SK-N-SH (cell line): ENCODE data around the gene MSRB2. TPM values are rescaled to one million over a fixed set of nuclear protein-coding genes. Genes with fewer than 3 reads are reported as not detected.
"Not testable (repeated sequence)": the region's sequence is repeated elsewhere in the genome, so short reads cannot be mapped to it uniquely, and the experiment has no call there.

ENCODE experiments used
- CTCF ChIA-PET: fragments of 300-600, 350-600 bp; formaldehyde crosslinking; extraction: SDS; loops from one replicate; lab custom pipeline; 2021; lab: Yijun Ruan, JAX
- POLR2A ChIA-PET: fragments of 350-600 bp; sonication (Branson Sonifier 250); formaldehyde crosslinking; extraction: SDS; loops from one replicate; lab custom pipeline; 2020; ENCODE audit warnings: antibody characterized with exemption, inconsistent platforms; lab: Yijun Ruan, JAX
- DNase-seq: peaks from one replicate; pipeline ENCODE4 v3.0.0; 2012
- H2AFZ ChIP-seq: fragments of 200-600 bp; sonication (generic); 2 replicates; pipeline ENCODE4 v1.8.1; 2016; ENCODE audit warnings: antibody characterized with exemption, mild to moderate bottlenecking, low read depth
- H3F3A ChIP-seq: fragments of 200-600 bp; sonication (generic); replicated peaks from 2 replicates; pipeline ENCODE3; 2016; ENCODE audit warnings: antibody characterized with exemption, mild to moderate bottlenecking; ENCODE audit not compliant: insufficient read depth
- H3K27ac ChIP-seq, 2 experiments: fragments of 200-500 bp in 1 of 2; fragments of 200-600 bp in 1 of 2; sonication (Bioruptor generic) in 1 of 2; sonication (generic), shearing (Covaris generic) in 1 of 2; 2 replicates each; pipeline versions ENCODE4 v1.5.1 to v1.6.1; 2014 to 2016; ENCODE audit warnings: low read depth in 2 of 2, inconsistent platforms in 1 of 2, low read length in 1 of 2, mild to moderate bottlenecking in 1 of 2, mixed read lengths in 1 of 2
- H3K27me3 ChIP-seq: fragments of 200-600 bp; sonication (generic), shearing (Covaris generic); 2 replicates; pipeline ENCODE4 v1.6.1; 2016; ENCODE audit warnings: mixed run types; ENCODE audit not compliant: insufficient read depth
- H3K36me3 ChIP-seq, 2 experiments: fragments of 200-500 bp in 1 of 2; fragments of 200-600 bp in 1 of 2; sonication (Bioruptor generic) in 1 of 2; sonication (generic) in 1 of 2; replicated peaks in 1 of 2; 2 replicates each; pipeline versions ENCODE3 to v1.5.1; 2014 to 2016; ENCODE audit warnings: low read length in 1 of 2, mild to moderate bottlenecking in 1 of 2; ENCODE audit not compliant: insufficient read depth in 2 of 2, control insufficient read depth in 1 of 2
- H3K4me1 ChIP-seq, 2 experiments: fragments of 200-500 bp in 1 of 2; fragments of 200-600 bp in 1 of 2; sonication (Bioruptor generic) in 1 of 2; sonication (generic), shearing (Covaris generic) in 1 of 2; 2 replicates each; pipeline versions ENCODE4 v1.5.1 to v1.6.1; 2014 to 2016; ENCODE audit warnings: low read depth in 1 of 2, low read length in 1 of 2, mixed run types in 1 of 2; ENCODE audit not compliant: insufficient read depth in 2 of 2, control insufficient read depth in 1 of 2
- H3K4me2 ChIP-seq: fragments of 200-600 bp; sonication (generic), shearing (Covaris generic); 2 replicates; pipeline ENCODE4 v1.6.1; 2017; ENCODE audit warnings: mixed run types
- H3K4me3 ChIP-seq, 2 experiments: fragments of 200-500 bp in 1 of 2; fragments of 200-600 bp in 1 of 2; sonication (Bioruptor generic) in 1 of 2; sonication (generic), shearing (Covaris generic) in 1 of 2; 2 replicates each; pipeline versions ENCODE4 v1.5.1 to v1.8.1; 2014 to 2016; ENCODE audit warnings: low read depth in 2 of 2, inconsistent platforms in 1 of 2, low read length in 1 of 2, mild to moderate bottlenecking in 1 of 2, mixed read lengths in 1 of 2, moderate library complexity in 1 of 2
- H3K79me2 ChIP-seq: fragments of 200-600 bp; sonication (generic); 2 replicates; pipeline ENCODE4 v1.8.1; 2017; ENCODE audit warnings: mild to moderate bottlenecking; ENCODE audit not compliant: insufficient read depth
- H3K9ac ChIP-seq: fragments of 200-600 bp; sonication (generic); 2 replicates; pipeline ENCODE4 v1.6.1; 2017; ENCODE audit warnings: mixed run types
- H3K9me2 ChIP-seq: fragments of 200-600 bp; sonication (generic); 2 replicates; pipeline ENCODE4 v1.6.1; 2017; ENCODE audit warnings: mixed run types
- H3K9me3 ChIP-seq: fragments of 200-600 bp; sonication (generic); 2 replicates; pipeline ENCODE4 v1.6.1; 2017; ENCODE audit warnings: mixed run types, mild to moderate bottlenecking, moderate library complexity
- H4K20me1 ChIP-seq: fragments of 200-600 bp; sonication (generic); 2 replicates; pipeline ENCODE4 v1.6.1; 2017; ENCODE audit warnings: mild to moderate bottlenecking, mixed run types; ENCODE audit not compliant: insufficient read depth
- ELF1 ChIP-seq: IDR thresholded peaks from 2 replicates; pipeline ENCODE4 v1.4.0; 2012
- EZH2phosphoT487 ChIP-seq: fragments of 200-600 bp; sonication (generic); IDR thresholded peaks from 2 replicates; pipeline ENCODE4 v1.6.1; 2017; ENCODE audit warnings: low read depth, mixed run types, mild to moderate bottlenecking, antibody characterized with exemption, moderate library complexity, borderline replicate concordance
- FOXJ3 ChIP-seq: sonication (generic); formaldehyde crosslinking; IDR thresholded peaks from 2 replicates; pipeline ENCODE4 v1.5.1; 2020; ENCODE audit warnings: mild to moderate bottlenecking, missing genetic modification reagents
- FOXM1 ChIP-seq: IDR thresholded peaks from 2 replicates; pipeline ENCODE4 v1.4.0; 2012; ENCODE audit warnings: low read depth, mild to moderate bottlenecking
- GABPA ChIP-seq: IDR thresholded peaks from 2 replicates; pipeline ENCODE4 v1.4.0; 2012; ENCODE audit warnings: low read depth, mild to moderate bottlenecking
- GATA2 ChIP-seq: sonication (generic); formaldehyde crosslinking; IDR thresholded peaks from 2 replicates; pipeline ENCODE4 v1.5.0; 2020; ENCODE audit warnings: mild to moderate bottlenecking, missing genetic modification reagents
- JUND ChIP-seq: IDR thresholded peaks from 2 replicates; pipeline ENCODE4 v1.4.0; 2012
- MEF2A ChIP-seq: IDR thresholded peaks from 2 replicates; pipeline ENCODE4 v1.4.0; 2012; ENCODE audit warnings: low read depth, borderline replicate concordance
- MXI1 ChIP-seq: IDR thresholded peaks from 2 replicates; pipeline ENCODE4 v1.6.1; 2012; ENCODE audit warnings: mild to moderate bottlenecking, low read depth, low read length, improper control_type of control experiment
- NFIC ChIP-seq: IDR thresholded peaks from 2 replicates; pipeline ENCODE4 v1.4.0; 2012; ENCODE audit warnings: borderline replicate concordance
- REST ChIP-seq: IDR thresholded peaks from 2 replicates; pipeline ENCODE4 v1.6.1; 2012; ENCODE audit warnings: mild to moderate bottlenecking, low read depth, low read length, moderate library complexity
- SMC3 ChIP-seq: IDR thresholded peaks from 2 replicates; pipeline ENCODE4 v1.6.1; 2012; ENCODE audit warnings: low read depth, low read length, improper control_type of control experiment
- TAF1 ChIP-seq: IDR thresholded peaks from 2 replicates; pipeline ENCODE4 v1.6.1; 2012; ENCODE audit warnings: low read depth, mild to moderate bottlenecking, low read length, moderate library complexity, borderline replicate concordance
- USF2 ChIP-seq: fragments of 150-350 bp; IDR thresholded peaks from 2 replicates; pipeline ENCODE4 v1.6.1; 2017; ENCODE audit warnings: antibody characterized with exemption, low read length, low read depth, borderline replicate concordance
- YY1 ChIP-seq: IDR thresholded peaks from 2 replicates; pipeline ENCODE4 v1.4.0; 2012; ENCODE audit warnings: low read depth, mild to moderate bottlenecking
- ZBTB33 ChIP-seq: IDR thresholded peaks from 2 replicates; pipeline ENCODE4 v1.4.0; 2012; ENCODE audit warnings: low read depth, borderline replicate concordance
- WGBS: methylation state at CpG from one replicate; pipeline ENCODE4 v1.1.6; 2017; ENCODE audit warnings: low lambda C conversion rate; 5-methylcytosine and 5-hydroxymethylcytosine counted together
- polyA plus RNA-seq, 3 experiments: library from polyadenylated mRNA; depleted of rRNA; stranded (reverse); fragments of >200 nt; gene quantifications; 2 replicates each; pipeline ENCODE4 v1.2.3, GENCODE V29; 2012

MSRB2 gene
- polyA plus RNA-seq, 1 of the 3 experiments (the other 2 are of a cell fraction), result 44.0 TPM

- DNase-seq, POLR2A ChIA-PET, H3K4me2 ChIP-seq, H3K9ac ChIP-seq, H3K9me3 ChIP-seq, H3F3A ChIP-seq, H3K9me2 ChIP-seq, H4K20me1 ChIP-seq, H3K4me1 ChIP-seq, H3K79me2 ChIP-seq, H3K36me3 ChIP-seq, H3K4me3 ChIP-seq, H3K27ac ChIP-seq, H2AFZ ChIP-seq, H3K27me3 ChIP-seq, CTCF ChIA-PET: not testable (repeated sequence)
- WGBS, result 81% methylated on average over 3 of the region's 3 CpGs
These were observed 22.8 kb upstream of the MSRB2 start for GRCh38 chr10:23072593-23072992.

GRCh38 chr10:23073527-23073926 is 21.9 kb upstream of the MSRB2 start:
- no peaks in the 10 kb centered on the region for H4K20me1 ChIP-seq
- no peak overlapping the region for H3K9ac ChIP-seq
- H3K4me2 ChIP-seq, result no peak overlapping the region
- DNase-seq, result no peak
- POLR2A ChIA-PET, result no interaction called here
- H3K27ac ChIP-seq, result no peak overlapping the region
- no peaks in the 10 kb centered on the region for H3K9me2 ChIP-seq
- no peaks in the 10 kb centered on the region for H3K27me3 ChIP-seq
- no peaks in the 10 kb centered on the region for H3K79me2 ChIP-seq
- no peaks in the 10 kb centered on the region for H3K9me3 ChIP-seq
- H3K4me3 ChIP-seq, result no peak overlapping the region
- no peaks in the 10 kb centered on the region for H3F3A ChIP-seq
- no peaks in the 10 kb centered on the region for H3K4me1 ChIP-seq
- H3K36me3 ChIP-seq, result no peaks in the 10 kb centered on the region
- no peak for TF ChIP-seq MEF2A
- no peak for TF ChIP-seq NFIC
- TF ChIP-seq, all 33 proteins: peak for 0
- CTCF ChIA-PET, result interaction anchor here (0.9 to 1.3 kb wide), 2 partner anchors 12 to 619 kb away, joined by 3 read pairs; no protein-coding TSS in a partner anchor
- no peak overlapping the region for H2AFZ ChIP-seq
- 58% methylated on average over 3 of the region's 3 CpGs for WGBS

GRCh38 chr10:23075672-23076071 is 19.7 kb upstream of the MSRB2 start:
- POLR2A ChIA-PET, result no interaction called here
- peaks cover 0 to under 1% of the 10 kb centered on the region in 2 experiments; a peak in 2 of 4 replicates for H3K4me1 ChIP-seq
- H4K20me1 ChIP-seq, result no peaks in the 10 kb centered on the region
- H2AFZ ChIP-seq, result no peak overlapping the region
- H3K36me3 ChIP-seq, result no peaks in the 10 kb centered on the region
- no peak overlapping the region for H3K9ac ChIP-seq
- no peak overlapping the region for H3K4me3 ChIP-seq
- H3K27ac ChIP-seq, result no peak overlapping the region
- H3K9me3 ChIP-seq, result no peaks in the 10 kb centered on the region
- H3K4me2 ChIP-seq, result no peak overlapping the region
- CTCF ChIA-PET, result interaction anchor here (1.1 kb wide), 1 partner anchor 13 kb away, joined by 3 read pairs; no protein-coding TSS in a partner anchor
- H3K9me2 ChIP-seq, result no peaks in the 10 kb centered on the region
- no peaks in the 10 kb centered on the region for H3K27me3 ChIP-seq
- DNase-seq, result no peak
- H3F3A ChIP-seq, result no peaks in the 10 kb centered on the region
- H3K79me2 ChIP-seq, result no peaks in the 10 kb centered on the region
- 75% methylated on average over 3 of the region's 3 CpGs for WGBS
- TF ChIP-seq FOXM1, result no peak
- TF ChIP-seq MXI1, result no peak
- no peak for TF ChIP-seq YY1
- no peak for TF ChIP-seq TAF1
- TF ChIP-seq MEF2A, result no peak
- TF ChIP-seq FOXJ3 (CRISPR knock-in tag), result no peak
- no peak for TF ChIP-seq EZH2phosphoT487
- no peak for TF ChIP-seq USF2
- TF ChIP-seq NFIC, result no peak
- TF ChIP-seq REST, result no peak
- no peak for TF ChIP-seq JUND
- no peak for TF ChIP-seq ELF1
- no peak for TF ChIP-seq ZBTB33
- TF ChIP-seq SMC3, result no peak
- TF ChIP-seq GATA2 (CRISPR knock-in tag), result no peak
- no peak for TF ChIP-seq GABPA
